T-helper 2 cell (primary cell): ENCODE results near the gene CRYBB3.

ENCODE experiments used
- DNase-seq, 5 experiments: peaks; one replicate each; pipeline versions ENCODE4 v3.0.0 to v3.0.0-alpha.2; 2012 to 2022
- total RNA-seq, 2 donors: gene quantifications; one replicate each; lab custom pipeline; 2026; lab: John Stamatoyannopoulos, UW

Gene CRYBB3
- 0 reads per million in 2 donors for total RNA-seq

GRCh38 chr22:25199731-25200520 lies at the start of gene CRYBB3:
TSS of gene CRYBB3 (plus strand) at chr22:25199858. CDS start at chr22:25201397, 1,539 bp downstream.
- no peak for DNase-seq

GRCh38 chr22:25153961-25154666 lies 45.5 kb upstream of the CRYBB3 start:
- no peak for DNase-seq

- DNase-seq: no peak
Observed at GRCh38 chr22:25154667-25154999, 45.0 kb upstream of the CRYBB3 start.

GRCh38 chr22:25156736-25157135 lies 42.9 kb upstream of the CRYBB3 start:
- no peak for DNase-seq

GRCh38 chr22:25159028-25159427 lies 40.6 kb upstream of the CRYBB3 start:
- no peak for DNase-seq

- DNase-seq: no peak
Observed at GRCh38 chr22:25160120-25160996, 39.3 kb upstream of the CRYBB3 start.

- DNase-seq: no peak
Observed at GRCh38 chr22:25161017-25161915, 38.4 kb upstream of the CRYBB3 start.

GRCh38 chr22:25161916-25162530 lies 37.6 kb upstream of the CRYBB3 start:
- no peak for DNase-seq

- no peak for DNase-seq
Observed at GRCh38 chr22:25162561-25162960, 37.1 kb upstream of the CRYBB3 start.

- no peak for DNase-seq
Observed at GRCh38 chr22:25165785-25166184, 33.9 kb upstream of the CRYBB3 start.

GRCh38 chr22:25166266-25167040 lies 33.2 kb upstream of the CRYBB3 start:
- DNase-seq: no peak

- no peak for DNase-seq
Observed at GRCh38 chr22:25167082-25167481, 32.6 kb upstream of the CRYBB3 start.

- no peak for DNase-seq
Observed at GRCh38 chr22:25167834-25168601, 31.6 kb upstream of the CRYBB3 start.

GRCh38 chr22:25169278-25170031 lies 30.2 kb upstream of the CRYBB3 start:
- no peak for DNase-seq

- DNase-seq: no peak
Observed at GRCh38 chr22:25170426-25170980, 29.2 kb upstream of the CRYBB3 start.

- peak in 1 of 5 experiments; percentile 31 for DNase-seq
Observed at GRCh38 chr22:25172153-25172552, 27.5 kb upstream of the CRYBB3 start.

GRCh38 chr22:25174156-25174887 lies 25.3 kb upstream of the CRYBB3 start:
- no peak for DNase-seq

- DNase-seq: no peak
Observed at GRCh38 chr22:25174888-25175411, 24.7 kb upstream of the CRYBB3 start.
